ENCODE data around the gene NELFB. TPM values are rescaled to one million over a fixed set of nuclear protein-coding genes. Genes with fewer than 3 reads are reported as not detected.

The NELFB gene
- total RNA-seq, 1 experiment from 2014 or later, result 95.0 TPM

GRCh38 chr9:137319739-137320551 lies 64.8 kb downstream of the NELFB start (continued):
- TF ChIP-seq TEAD1 (CRISPR knock-in tag; IDR thresholded peaks at IDR 0.05), result no peak

- Mint-ChIP-seq H3K27ac (no peak overlapping the region), H3K36me3 (no peaks in the 10 kb centered on the region), H3K4me3 (no peak overlapping the region), H3K9me3 (no peaks in the 10 kb centered on the region), H3K4me1 (0 out of 2 replicates have a peak, but pooled peaks cover 5% of the 10 kb centered on the region), H3K27me3 (ENCODE audit: low read depth) (no peaks in the 10 kb centered on the region)
- ChIA-PET CTCF (interaction anchor here (1.3 to 6.6 kb wide), 5 partner anchors 17 to 102 kb away, joined by 5 to 172 read pairs (median 7); partner anchors contain the start of genes EXD3, NOXA1 and NRARP), POLR2A (interaction anchor here (1.0 to 1.7 kb wide), 2 partner anchors 13 to 134 kb away, joined by 3 to 6 read pairs; no protein-coding TSS in a partner anchor)
- ATAC-seq (peak; percentile 9), DNase-seq (ENCODE audit: low spot score) (peak; percentile 40)
- TF ChIP-seq, protein P1, sequence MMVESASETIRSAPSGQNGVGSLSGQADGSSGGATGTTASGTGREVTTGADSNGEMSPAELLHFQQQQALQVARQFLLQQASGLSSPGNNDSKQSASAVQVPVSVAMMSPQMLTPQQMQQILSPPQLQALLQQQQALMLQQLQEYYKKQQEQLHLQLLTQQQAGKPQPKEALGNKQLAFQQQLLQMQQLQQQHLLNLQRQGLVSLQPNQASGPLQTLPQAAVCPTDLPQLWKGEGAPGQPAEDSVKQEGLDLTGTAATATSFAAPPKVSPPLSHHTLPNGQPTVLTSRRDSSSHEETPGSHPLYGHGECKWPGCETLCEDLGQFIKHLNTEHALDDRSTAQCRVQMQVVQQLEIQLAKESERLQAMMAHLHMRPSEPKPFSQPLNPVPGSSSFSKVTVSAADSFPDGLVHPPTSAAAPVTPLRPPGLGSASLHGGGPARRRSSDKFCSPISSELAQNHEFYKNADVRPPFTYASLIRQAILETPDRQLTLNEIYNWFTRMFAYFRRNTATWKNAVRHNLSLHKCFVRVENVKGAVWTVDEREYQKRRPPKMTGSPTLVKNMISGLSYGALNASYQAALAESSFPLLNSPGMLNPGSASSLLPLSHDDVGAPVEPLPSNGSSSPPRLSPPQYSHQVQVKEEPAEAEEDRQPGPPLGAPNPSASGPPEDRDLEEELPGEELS (CRISPR knock-in tag; IDR thresholded peaks at IDR 0.05), result peak; percentile 37; the same call in 1 of the 2 replicates
- TF ChIP-seq PREB (CRISPR knock-in tag; IDR thresholded peaks at IDR 0.05; ENCODE audit: borderline replicate concordance) (no peak), ZNF423 (CRISPR knock-in tag; IDR thresholded peaks at IDR 0.05) (peak; percentile 99), MYBL2 (CRISPR knock-in tag; IDR thresholded peaks at IDR 0.05) (0 out of 2 replicates have a peak, but pooled peaks have one; percentile 37), ETV6 (CRISPR knock-in tag; IDR thresholded peaks at IDR 0.05) (0 out of 2 replicates have a peak, but pooled peaks have one; percentile 33)
Measured at GRCh38 chr9:137320555-137321384, 65.6 kb downstream of the NELFB start.

DNA sequence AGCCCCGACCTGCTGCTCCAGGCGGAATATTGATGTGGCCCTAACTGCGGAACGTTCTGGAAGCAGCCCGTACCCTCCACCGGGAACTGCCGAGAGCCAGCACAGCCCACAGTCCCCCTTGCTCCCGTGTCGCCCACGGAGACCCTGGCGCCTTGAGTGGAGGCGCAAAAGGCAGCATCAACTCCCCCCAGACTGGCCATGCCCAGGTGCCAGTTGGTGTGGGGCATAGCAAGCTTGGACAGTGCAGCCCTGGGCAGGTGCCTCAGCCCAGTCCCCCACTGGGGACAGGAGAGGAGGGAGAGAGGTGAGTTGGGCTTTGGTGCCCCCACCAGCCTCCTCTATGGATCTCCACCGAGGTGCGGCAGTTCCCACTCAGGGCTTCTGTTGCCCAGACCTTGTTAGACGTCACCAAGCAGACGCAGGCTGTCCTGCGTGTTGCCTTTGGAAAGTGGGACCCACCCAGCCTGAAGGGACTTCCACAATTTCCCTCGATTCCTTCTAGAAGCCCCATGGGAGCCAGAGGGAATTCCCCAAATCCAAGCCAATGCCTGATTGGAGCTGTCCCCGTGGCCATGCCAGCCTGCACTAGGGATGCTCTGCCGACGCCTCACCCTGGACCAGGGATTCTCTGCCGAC lies 66.7 kb downstream of the NELFB start:
- no peaks in the 10 kb centered on the region for H3K27me3 Mint-ChIP-seq (ENCODE audit: low read depth)
- CTCF ChIA-PET, result interaction anchor here (0.6 to 6.6 kb wide), 2 partner anchors 18 to 60 kb away, joined by 3 to 172 read pairs; partner anchors contain the start of gene NRARP
- no peaks in the 10 kb centered on the region for H3K36me3 Mint-ChIP-seq
- no peak overlapping the region for H3K4me3 Mint-ChIP-seq
- H3K9me3 Mint-ChIP-seq, result no peaks in the 10 kb centered on the region
- TF ChIP-seq ZSCAN18 (CRISPR knock-in tag; IDR thresholded peaks at IDR 0.05) (no peak), ZNF263 (CRISPR knock-in tag; IDR thresholded peaks at IDR 0.05; ENCODE audit: low read depth) (no peak), ZNF396 (CRISPR knock-in tag; IDR thresholded peaks at IDR 0.05; ENCODE audit: borderline replicate concordance) (no peak), PRRX2 (CRISPR knock-in tag; IDR thresholded peaks at IDR 0.05) (no peak), ZNF232 (CRISPR knock-in tag; IDR thresholded peaks at IDR 0.05) (no peak), ZBTB21 (CRISPR knock-in tag; IDR thresholded peaks at IDR 0.05; ENCODE audit: borderline replicate concordance) (no peak), MXD4 (CRISPR knock-in tag; IDR thresholded peaks at IDR 0.05; ENCODE audit: borderline replicate concordance) (no peak), JUN (CRISPR knock-in tag; IDR thresholded peaks at IDR 0.05) (no peak)
- TF ChIP-seq, protein P1 (CRISPR knock-in tag; IDR thresholded peaks at IDR 0.05), result no peak
- POLR2A ChIA-PET, result interaction anchor here (1.7 kb wide), 1 partner anchor 14 kb away, joined by 6 read pairs; no protein-coding TSS in a partner anchor
- H3K27ac Mint-ChIP-seq, result no peak overlapping the region
- H3K4me1 Mint-ChIP-seq, result 0 out of 2 replicates have a peak, but pooled peaks cover 3% of the 10 kb centered on the region
- DNase-seq (ENCODE audit: low spot score), result no peak
- no peak for ATAC-seq

Measured in WTC11 (cell line).